HL-60 (cell line): ENCODE results near the gene ZMYM1.

Source experiments
- SPI1 ChIP-seq: IDR thresholded peaks from 2 replicates; pipeline ENCODE4 v1.6.1; 2012; ENCODE audit warnings: low read depth, mild to moderate bottlenecking, borderline replicate concordance
- TF ChIP-seq, protein P1 (sequence below): IDR thresholded peaks from one replicate; pipeline ENCODE4 v1.5.1; 2011; ENCODE audit warnings: low read length, control low read depth, inconsistent platforms; ENCODE audit not compliant: insufficient read depth

DNA sequence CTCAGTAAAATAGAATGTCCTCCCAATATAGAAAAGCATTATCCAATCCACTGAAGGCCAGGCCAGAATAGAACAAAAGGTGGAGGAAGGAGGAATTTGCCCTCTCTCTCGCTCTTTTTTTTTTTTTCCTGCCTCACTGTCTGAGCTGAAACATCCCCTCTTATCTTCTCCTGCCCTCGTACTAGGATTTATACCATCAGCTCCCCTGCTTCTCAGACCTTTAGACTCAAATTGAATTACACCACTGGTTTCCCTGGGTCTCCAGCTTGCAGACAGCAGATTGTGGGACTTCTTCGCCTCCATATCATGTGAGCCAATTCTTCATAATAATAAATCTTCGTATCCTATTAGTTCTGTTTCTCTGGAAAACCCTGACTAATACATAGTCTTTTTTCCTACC, 42.6 kb upstream of the ZMYM1 start:
- TF ChIP-seq SPI1: no peak
- TF ChIP-seq, protein P1, sequence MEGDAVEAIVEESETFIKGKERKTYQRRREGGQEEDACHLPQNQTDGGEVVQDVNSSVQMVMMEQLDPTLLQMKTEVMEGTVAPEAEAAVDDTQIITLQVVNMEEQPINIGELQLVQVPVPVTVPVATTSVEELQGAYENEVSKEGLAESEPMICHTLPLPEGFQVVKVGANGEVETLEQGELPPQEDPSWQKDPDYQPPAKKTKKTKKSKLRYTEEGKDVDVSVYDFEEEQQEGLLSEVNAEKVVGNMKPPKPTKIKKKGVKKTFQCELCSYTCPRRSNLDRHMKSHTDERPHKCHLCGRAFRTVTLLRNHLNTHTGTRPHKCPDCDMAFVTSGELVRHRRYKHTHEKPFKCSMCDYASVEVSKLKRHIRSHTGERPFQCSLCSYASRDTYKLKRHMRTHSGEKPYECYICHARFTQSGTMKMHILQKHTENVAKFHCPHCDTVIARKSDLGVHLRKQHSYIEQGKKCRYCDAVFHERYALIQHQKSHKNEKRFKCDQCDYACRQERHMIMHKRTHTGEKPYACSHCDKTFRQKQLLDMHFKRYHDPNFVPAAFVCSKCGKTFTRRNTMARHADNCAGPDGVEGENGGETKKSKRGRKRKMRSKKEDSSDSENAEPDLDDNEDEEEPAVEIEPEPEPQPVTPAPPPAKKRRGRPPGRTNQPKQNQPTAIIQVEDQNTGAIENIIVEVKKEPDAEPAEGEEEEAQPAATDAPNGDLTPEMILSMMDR: no peak
